LNCAP (cell line): ENCODE measurements around the gene LZTFL1.

Experiments used
- TF ChIP-seq, protein P1 (sequence below): fragments of 450-650 bp; IDR thresholded peaks from 2 replicates; pipeline ENCODE4 v1.5.1; 2017; ENCODE audit warnings: mild to moderate bottlenecking

The LZTFL1 gene

GRCh38 chr3:45817831-45818522 is 23.9 kb downstream of the LZTFL1 start:
- TF ChIP-seq, protein P1, sequence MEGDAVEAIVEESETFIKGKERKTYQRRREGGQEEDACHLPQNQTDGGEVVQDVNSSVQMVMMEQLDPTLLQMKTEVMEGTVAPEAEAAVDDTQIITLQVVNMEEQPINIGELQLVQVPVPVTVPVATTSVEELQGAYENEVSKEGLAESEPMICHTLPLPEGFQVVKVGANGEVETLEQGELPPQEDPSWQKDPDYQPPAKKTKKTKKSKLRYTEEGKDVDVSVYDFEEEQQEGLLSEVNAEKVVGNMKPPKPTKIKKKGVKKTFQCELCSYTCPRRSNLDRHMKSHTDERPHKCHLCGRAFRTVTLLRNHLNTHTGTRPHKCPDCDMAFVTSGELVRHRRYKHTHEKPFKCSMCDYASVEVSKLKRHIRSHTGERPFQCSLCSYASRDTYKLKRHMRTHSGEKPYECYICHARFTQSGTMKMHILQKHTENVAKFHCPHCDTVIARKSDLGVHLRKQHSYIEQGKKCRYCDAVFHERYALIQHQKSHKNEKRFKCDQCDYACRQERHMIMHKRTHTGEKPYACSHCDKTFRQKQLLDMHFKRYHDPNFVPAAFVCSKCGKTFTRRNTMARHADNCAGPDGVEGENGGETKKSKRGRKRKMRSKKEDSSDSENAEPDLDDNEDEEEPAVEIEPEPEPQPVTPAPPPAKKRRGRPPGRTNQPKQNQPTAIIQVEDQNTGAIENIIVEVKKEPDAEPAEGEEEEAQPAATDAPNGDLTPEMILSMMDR: no peak

GRCh38 chr3:45816544-45816943 is 25.4 kb downstream of the LZTFL1 start:
- TF ChIP-seq, protein P1: no peak

- TF ChIP-seq, protein P1: no peak
Measured at GRCh38 chr3:45814322-45814721, 27.6 kb downstream of the LZTFL1 start.

GRCh38 chr3:45807681-45808540 is 34.0 kb downstream of the LZTFL1 start:
- TF ChIP-seq, protein P1: no peak

GRCh38 chr3:45807133-45807532 is 34.8 kb downstream of the LZTFL1 start:
- TF ChIP-seq, protein P1: no peak

DNA sequence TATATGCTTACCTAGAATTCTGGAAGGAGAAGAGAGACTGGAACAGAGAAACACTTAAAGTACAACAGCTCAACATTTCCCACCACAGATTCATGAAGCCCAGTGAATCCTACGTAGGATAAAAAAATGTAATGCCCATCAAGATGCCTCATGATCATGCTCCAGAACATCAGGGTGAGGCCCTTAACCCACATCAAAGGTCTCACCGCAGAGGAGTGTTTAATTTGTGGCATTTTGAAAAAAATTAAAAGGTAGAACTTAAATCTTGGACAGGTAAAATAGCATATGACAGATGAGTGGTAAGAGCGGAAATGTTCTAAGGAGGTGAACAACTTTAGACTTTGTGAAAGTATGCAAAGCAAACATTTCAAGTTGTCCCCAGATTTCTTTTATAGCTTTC is 35.8 kb downstream of the LZTFL1 start:
- TF ChIP-seq, protein P1: no peak

- TF ChIP-seq, protein P1: no peak
Measured at GRCh38 chr3:45803252-45803935, 38.5 kb downstream of the LZTFL1 start.
